Stimulated activated naive CD8-positive, alpha-beta T cell treated with anti-CD3 and anti-CD28 coated beads, Interleukin-15, amount 100 ng/mL, for 72 hours (primary cell): ENCODE data around the gene MAP1LC3B2.

Experiments
- ATAC-seq: fragments of 150-1000 bp; cut with Tn5 transposase; 2 replicates; pipeline ENCODE4 v1.10.0; 2021; ENCODE audit warnings: mild to moderate bottlenecking, moderate library complexity
- DNase-seq, 2 donors: peaks; one replicate each; pipeline ENCODE4 v3.0.0; 2021 to 2022
- H3K27ac Mint-ChIP-seq, 2 donors: one replicate each; pipeline ENCODE4 v1.8.0; 2022; ENCODE audit warnings: mild to moderate bottlenecking in 2 of 2, mixed read lengths in 2 of 2, moderate library complexity in 2 of 2
- H3K27me3 Mint-ChIP-seq: one replicate; pipeline ENCODE4 v1.8.0; 2022; ENCODE audit warnings: mixed read lengths
- H3K4me1 Mint-ChIP-seq: one replicate; pipeline ENCODE4 v1.8.0; 2022; ENCODE audit warnings: mild to moderate bottlenecking, mixed read lengths
- H3K4me3 Mint-ChIP-seq, 2 donors: one replicate each; pipeline ENCODE4 v1.8.0; 2022; ENCODE audit warnings: mild to moderate bottlenecking in 2 of 2, mixed read lengths in 2 of 2, moderate library complexity in 1 of 2
- H3K9me3 Mint-ChIP-seq, 2 donors: one replicate each; pipeline ENCODE4 v1.8.0; 2022; ENCODE audit warnings: mixed read lengths in 2 of 2

The MAP1LC3B2 gene

DNA sequence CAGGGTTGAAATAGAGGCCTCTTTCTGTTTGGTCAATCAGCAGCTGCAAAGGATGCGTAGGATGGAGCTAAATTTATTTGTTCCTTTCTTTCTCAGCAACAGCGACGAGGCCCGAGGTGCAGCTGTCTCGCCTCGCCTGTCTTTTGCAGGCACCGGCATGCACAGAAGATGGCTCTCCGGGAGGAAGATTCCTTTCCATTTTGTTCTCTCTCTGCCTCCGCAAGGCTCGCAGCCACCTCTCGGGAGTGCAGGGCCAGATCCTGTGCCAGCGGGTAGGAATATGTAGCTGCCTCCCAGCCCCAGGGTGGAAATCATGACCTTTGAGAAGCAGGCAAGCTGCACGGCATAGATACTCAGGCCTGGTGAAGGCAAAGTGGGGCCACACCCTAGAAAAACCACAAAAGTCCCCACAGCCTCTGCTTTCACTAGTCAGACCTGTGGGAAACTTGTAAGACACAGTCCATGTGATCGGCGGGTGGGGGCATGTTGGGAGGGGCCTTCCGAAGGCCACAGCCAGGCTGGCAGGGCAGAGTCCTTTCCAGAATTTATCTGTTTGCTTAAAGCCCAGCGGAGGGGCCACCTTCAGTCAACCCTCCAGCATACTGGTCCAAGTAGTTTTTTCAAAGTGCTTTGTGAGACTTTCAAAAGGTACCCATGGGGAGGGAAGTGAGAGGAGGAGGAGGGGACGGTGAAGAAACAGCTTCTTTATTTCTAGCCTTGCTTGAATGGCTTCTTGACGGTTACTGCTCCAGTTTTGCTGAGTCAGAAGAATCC is at the start of gene MAP1LC3B2:
Gene MAP1LC3B2, plus strand, starts transcription at position 220 of the 774 bp plus-strand sequence. CDS start 16,562 bp downstream, outside the sequence.
- H3K4me1 Mint-ChIP-seq, result peaks cover 49% of the 10 kb centered on the region
- H3K4me3 Mint-ChIP-seq, result peak within 1 kb of the TSS; percentile 79 to 87
- H3K27me3 Mint-ChIP-seq, result no peaks in the 10 kb centered on the region
- peaks cover 11 to 17% of the 10 kb centered on the region in 2 donors for H3K9me3 Mint-ChIP-seq
- peak; percentile 75 to 88 for DNase-seq
- ATAC-seq, result peak; percentile 94
- H3K27ac Mint-ChIP-seq, result peak within 1 kb of the TSS; percentile 94 to 98

DNA sequence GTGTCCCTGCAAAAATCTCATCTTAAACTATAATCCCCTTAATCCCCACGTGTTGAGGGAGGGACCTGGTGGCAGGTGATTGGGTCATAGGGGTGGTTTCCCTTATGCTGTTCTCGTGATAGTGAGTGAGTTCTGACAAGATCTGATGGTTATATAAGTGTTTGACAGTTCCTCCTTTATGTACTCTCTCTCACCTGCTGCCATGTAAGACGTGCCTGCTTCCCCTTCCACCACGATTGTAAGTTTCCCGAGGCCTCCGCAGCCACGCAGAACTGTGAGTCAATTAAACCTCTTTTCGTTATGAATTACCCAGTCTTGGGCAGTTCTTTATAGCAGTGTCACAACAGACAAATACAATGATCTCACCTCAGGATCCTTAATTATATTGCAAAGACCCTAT is 45.2 kb upstream of the MAP1LC3B2 start:
- Mint-ChIP-seq H3K4me1 (peaks cover 1% of the 10 kb centered on the region), H3K4me3 (no peak overlapping the region), H3K27ac (no peak overlapping the region), H3K27me3 (peaks cover 2% of the 10 kb centered on the region), H3K9me3 (no peaks in the 10 kb centered on the region)
- ATAC-seq (no peak), DNase-seq (no peak)

DNA sequence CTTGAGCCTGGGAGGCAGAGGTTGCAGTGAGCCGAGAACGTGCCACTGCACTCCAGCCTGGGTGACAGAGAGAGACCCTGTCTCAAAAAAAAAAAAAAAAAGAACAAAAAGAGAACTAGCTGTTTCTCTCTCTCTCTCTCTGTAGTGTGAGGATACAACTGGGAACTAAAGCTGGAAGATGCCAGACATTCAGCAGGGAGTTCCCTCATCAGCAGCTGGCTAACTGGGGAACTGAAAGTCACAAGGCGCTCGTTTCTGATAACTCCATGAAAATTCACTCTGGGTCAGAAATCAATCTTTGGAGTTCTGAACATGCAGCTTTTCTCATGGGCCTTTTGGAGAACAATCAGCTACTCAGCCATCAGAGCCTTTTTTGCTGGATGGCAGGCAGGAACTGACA is 43.5 kb upstream of the MAP1LC3B2 start:
- ATAC-seq (no peak), DNase-seq (no peak)
- no peak overlapping the region for H3K27ac Mint-ChIP-seq
- no peak overlapping the region for H3K4me3 Mint-ChIP-seq
- peaks cover under 1% of the 10 kb centered on the region for H3K4me1 Mint-ChIP-seq
- H3K9me3 Mint-ChIP-seq, result no peaks in the 10 kb centered on the region
- H3K27me3 Mint-ChIP-seq, result no peaks in the 10 kb centered on the region

DNA sequence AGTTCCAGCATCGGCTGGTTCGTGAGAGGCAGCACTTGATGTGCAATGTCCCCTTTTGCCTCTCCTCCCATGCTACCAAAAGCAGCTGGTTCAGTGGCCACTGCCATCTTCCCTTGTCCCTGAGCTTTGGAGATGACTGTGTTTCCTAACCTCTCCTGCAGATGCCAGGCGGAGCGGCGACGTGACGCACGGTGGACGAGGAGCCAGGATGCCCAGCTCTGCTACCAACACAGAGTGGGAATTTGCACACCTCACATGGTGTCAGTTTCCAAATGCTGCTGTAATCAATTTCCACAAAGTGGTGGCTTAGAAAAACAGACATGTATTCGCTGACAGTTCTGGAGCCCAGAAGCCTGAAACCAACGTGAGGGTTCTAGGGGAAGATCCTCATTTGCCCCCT is 42.5 kb upstream of the MAP1LC3B2 start:
- no peak for ATAC-seq
- Mint-ChIP-seq H3K27me3 (no peaks in the 10 kb centered on the region), H3K9me3 (no peaks in the 10 kb centered on the region)

DNA sequence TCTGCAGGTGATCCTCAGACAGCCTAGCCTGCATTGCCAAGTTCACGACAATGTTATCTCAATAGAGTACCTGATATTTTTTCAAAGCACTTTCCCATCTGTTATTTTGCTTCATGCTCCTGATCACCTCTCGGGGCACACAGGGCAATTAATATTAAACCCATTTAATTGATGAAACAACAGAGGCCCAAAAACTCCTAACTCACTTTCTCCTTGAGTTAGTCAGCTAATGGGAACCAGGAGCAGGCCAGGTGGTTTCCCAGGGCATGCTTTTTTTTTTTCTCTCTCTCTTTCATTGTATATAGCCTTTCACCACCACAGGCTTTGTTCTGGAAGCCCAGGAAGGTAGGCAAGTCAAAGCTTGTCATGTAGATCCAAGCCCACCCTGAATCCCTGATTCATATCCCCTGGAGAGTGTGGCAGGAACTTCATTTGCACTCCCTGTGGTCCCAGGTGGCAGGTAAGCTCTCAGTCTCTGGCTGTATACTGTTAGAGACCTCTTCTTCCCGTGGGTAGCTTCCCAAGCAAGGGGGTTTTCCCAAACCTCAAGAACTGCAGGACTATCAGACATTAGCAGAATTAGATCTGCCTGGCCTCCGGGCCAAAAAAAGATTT is 41.6 kb upstream of the MAP1LC3B2 start:
- H3K27ac Mint-ChIP-seq, result no peak overlapping the region
- no peak for ATAC-seq
- DNase-seq, result no peak
- H3K9me3 Mint-ChIP-seq, result no peaks in the 10 kb centered on the region
- H3K4me3 Mint-ChIP-seq, result no peak overlapping the region
- H3K27me3 Mint-ChIP-seq, result no peaks in the 10 kb centered on the region
- peaks cover 9% of the 10 kb centered on the region for H3K4me1 Mint-ChIP-seq

More for the DNA sequence above, 42.5 kb upstream of the MAP1LC3B2 start:
- no peak overlapping the region for H3K27ac Mint-ChIP-seq
- no peak for DNase-seq
- no peak overlapping the region for H3K4me3 Mint-ChIP-seq
- H3K4me1 Mint-ChIP-seq, result peaks cover 9% of the 10 kb centered on the region

DNA sequence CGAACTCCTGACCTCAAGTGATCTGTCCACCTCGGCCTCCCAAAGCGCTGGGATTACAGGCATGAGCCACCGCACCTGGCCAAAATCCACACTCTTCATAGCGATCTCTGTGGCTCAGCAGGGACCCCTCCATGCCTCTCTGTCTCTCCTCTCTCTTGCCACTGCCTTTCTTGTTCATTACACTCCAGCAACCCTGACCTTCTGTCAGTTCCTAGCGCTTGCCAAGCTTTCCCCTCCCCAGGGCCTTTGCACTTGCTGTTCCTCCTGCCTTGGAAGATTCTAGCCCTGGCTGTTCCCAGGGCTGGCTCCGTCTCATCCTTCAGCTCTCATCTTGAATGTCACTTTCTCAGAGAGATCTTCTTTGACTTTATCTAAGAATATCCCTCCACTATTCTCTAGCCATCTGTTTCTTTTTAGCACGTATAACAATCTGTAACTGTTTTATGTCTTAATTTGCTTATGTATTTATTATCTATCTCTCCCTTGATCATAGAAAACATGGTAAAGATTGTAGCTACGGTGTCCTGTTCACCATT is 38.9 kb upstream of the MAP1LC3B2 start:
- Mint-ChIP-seq H3K27me3 (no peaks in the 10 kb centered on the region), H3K9me3 (no peaks in the 10 kb centered on the region), H3K27ac (no peak overlapping the region), H3K4me3 (no peak overlapping the region), H3K4me1 (peaks cover 9% of the 10 kb centered on the region)
- DNase-seq (no peak), ATAC-seq (no peak)

DNA sequence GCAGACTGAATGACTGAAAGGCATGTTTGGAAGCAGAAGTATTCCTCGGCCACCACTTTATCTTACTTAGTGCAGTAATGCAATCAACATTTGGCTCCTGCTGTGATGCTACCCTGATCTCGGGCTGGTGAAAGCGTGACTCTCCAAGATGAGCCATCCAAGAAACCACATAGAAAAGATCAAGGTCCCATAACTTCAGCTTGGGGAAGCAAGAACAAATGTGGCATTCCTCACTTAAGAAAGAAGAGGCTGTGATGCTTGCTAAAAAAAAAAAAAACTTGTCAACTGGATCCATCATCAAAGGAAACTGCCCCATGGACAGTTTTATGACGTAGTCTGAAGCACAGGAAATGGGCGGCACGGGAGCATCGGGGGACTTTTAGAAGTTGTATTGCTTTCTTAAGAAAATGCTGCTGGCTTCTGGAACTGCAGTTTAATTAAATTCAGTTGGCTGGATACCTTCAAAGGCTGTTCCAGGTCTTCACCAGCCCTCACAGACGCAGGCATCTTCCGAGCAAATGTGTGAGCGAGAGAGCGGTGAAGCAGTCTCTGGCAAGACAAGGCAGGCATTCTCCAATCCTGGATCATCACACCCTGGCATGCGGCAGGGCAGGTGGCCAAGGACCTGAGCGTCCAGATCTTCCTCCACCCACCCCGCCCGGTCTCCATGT is 38.2 kb upstream of the MAP1LC3B2 start:
- ATAC-seq, result no peak
- Mint-ChIP-seq H3K9me3 (no peaks in the 10 kb centered on the region), H3K4me3 (no peak overlapping the region), H3K4me1 (peaks cover 9% of the 10 kb centered on the region), H3K27me3 (no peaks in the 10 kb centered on the region), H3K27ac (no peak overlapping the region)
- no peak for DNase-seq

DNA sequence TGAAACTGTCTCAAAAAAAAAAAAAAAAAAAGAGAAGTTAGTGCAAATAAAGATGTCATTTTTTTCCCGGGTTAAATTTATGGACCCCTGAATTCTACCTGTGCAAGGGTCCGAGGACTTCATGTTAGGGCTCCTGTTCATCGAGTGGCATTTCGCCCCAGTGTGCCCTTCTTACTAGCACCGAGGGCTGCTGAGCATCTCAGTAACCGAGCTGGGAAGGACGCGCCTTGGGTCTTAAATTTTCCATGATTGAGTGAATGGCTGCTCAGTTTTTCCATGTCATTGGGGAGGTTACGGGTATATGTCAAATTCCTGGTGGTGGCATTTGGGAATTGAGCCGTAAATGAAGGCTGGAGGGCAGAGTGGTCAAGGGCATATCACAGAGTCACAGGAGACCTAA is 34.9 kb upstream of the MAP1LC3B2 start:
- DNase-seq (no peak), ATAC-seq (no peak)
- Mint-ChIP-seq H3K27ac (no peak overlapping the region), H3K9me3 (no peaks in the 10 kb centered on the region), H3K4me1 (peaks cover 9% of the 10 kb centered on the region), H3K27me3 (no peaks in the 10 kb centered on the region), H3K4me3 (no peak overlapping the region)

DNA sequence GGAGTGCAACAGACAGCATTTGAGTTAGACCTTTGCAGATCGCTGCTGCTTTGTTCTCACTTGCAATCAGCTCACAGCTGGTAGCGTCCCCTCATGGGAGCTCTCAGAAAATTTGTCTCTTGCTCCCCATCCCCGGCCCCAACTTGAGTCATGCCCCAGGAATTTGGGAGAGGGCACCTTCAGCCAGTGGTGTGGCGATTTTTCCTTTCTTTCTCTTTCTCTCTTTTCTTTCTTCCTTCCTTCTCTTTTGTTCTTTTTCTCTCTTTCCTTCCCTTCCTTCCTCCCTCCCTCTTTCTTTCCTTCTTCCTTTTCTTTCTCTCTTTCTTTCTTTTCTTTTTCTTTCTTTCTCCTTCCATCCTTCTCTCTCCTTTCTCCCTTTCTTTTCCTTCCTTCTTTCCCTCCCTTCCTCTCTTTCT is 34.2 kb upstream of the MAP1LC3B2 start:
- Mint-ChIP-seq H3K4me1 (peaks cover 9% of the 10 kb centered on the region), H3K27ac (no peak overlapping the region), H3K4me3 (no peak overlapping the region), H3K9me3 (no peaks in the 10 kb centered on the region), H3K27me3 (no peaks in the 10 kb centered on the region)
- no peak for ATAC-seq
- DNase-seq, result no peak

DNA sequence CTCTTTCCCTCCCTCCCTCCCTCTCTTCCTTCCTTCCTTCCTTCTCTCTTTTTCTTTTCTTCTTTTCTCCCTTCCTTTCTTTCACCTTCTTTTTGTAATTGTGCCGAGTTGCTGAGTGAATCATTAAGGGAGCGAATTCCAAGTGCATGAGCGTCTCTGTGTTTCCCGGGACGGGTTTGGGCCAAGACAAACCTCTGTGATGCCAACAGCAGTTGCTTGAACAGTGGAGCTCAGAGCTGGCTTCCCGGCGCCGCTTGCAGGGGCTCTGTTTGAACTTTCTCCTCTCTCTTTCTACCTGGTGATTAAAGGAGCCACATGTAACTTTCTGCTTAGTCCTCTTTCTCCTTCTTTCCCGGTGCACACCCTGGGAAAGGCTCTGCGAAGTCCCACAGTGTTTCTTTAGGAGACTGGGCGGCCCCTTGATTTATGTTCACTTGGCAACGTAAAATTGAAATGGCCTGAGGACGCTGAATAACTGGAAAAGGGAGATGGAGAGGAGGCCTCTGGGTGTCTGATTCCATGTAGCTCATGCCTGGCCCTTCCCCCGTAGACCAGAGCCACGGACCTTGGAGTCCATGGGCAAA is 33.7 kb upstream of the MAP1LC3B2 start:
- H3K4me1 Mint-ChIP-seq, result peaks cover 9% of the 10 kb centered on the region
- no peak for ATAC-seq

DNA sequence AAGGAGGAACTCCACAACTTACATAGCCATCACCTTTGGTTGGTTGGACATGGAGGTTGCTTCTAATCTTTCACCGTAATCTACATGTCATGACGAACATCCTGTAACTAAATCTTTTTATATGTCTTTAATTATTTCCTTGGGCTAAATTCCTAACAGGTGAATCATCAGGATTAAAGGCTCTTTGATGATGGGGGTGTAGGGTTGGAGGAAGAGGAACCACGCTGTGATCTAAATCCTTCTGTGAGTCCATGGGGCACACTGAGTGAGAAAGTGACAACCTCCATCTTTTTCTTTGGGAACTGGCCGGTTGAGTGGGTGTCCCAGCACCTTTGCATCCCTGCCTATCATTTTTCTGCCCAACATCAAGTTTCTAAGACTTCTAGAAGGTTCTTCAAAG is 31.1 kb upstream of the MAP1LC3B2 start:
- DNase-seq, result no peak
- Mint-ChIP-seq H3K9me3 (no peaks in the 10 kb centered on the region), H3K27me3 (no peaks in the 10 kb centered on the region), H3K4me3 (no peak overlapping the region), H3K4me1 (peaks cover 5% of the 10 kb centered on the region), H3K27ac (no peak overlapping the region)
- no peak for ATAC-seq

More for the DNA sequence above, 33.7 kb upstream of the MAP1LC3B2 start:
- no peak for DNase-seq
- Mint-ChIP-seq H3K27me3 (no peaks in the 10 kb centered on the region), H3K9me3 (no peaks in the 10 kb centered on the region), H3K4me3 (no peak overlapping the region), H3K27ac (peak overlapping the region in 1 of 2 donors; percentile 45)

DNA sequence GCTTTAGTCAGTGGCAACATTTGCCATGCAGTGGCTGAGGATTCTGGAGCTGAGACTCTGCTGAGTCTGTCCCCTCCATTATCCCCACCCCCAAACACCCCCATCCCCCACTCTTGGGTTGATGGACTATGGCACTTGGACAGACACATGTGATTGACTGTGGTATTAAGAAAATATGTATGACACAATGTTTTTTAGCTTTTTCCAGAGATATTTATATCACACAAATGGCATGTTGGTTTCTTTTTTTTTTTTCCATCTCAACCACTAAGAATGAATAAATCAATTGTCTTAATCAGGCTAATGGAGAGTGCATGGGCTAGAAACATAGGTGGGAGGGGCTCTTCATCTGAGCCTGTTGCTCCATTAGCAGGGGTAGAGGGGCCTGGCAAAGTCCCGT is 30.7 kb upstream of the MAP1LC3B2 start:
- DNase-seq, result no peak
- no peaks in the 10 kb centered on the region for H3K27me3 Mint-ChIP-seq
- no peak overlapping the region for H3K27ac Mint-ChIP-seq
- ATAC-seq, result no peak
- H3K4me1 Mint-ChIP-seq, result peaks cover 9% of the 10 kb centered on the region
- H3K4me3 Mint-ChIP-seq, result no peak overlapping the region
- no peaks in the 10 kb centered on the region for H3K9me3 Mint-ChIP-seq

DNA sequence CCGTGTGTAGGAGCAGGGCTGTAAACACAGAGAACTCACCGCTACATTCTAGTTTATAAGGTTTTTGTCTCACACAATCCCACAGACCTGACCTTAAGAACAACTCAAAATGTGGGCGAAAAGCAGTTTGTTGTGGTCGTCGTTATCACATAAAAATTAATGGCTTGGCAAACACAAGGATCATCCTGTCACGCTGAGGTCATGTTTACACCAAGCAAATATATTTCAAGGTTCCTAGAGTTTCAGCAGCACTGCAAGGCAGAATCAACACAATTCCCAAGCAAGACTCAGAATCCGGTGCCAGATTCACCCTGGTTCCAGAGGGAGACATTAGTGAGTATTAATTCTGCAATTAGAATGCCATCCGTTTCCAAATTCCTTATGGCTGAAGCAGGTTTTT is 30.1 kb upstream of the MAP1LC3B2 start:
- Mint-ChIP-seq H3K27ac (no peak overlapping the region), H3K4me3 (no peak overlapping the region), H3K9me3 (no peaks in the 10 kb centered on the region), H3K4me1 (peaks cover 15% of the 10 kb centered on the region), H3K27me3 (no peaks in the 10 kb centered on the region)
- ATAC-seq (no peak), DNase-seq (no peak)

DNA sequence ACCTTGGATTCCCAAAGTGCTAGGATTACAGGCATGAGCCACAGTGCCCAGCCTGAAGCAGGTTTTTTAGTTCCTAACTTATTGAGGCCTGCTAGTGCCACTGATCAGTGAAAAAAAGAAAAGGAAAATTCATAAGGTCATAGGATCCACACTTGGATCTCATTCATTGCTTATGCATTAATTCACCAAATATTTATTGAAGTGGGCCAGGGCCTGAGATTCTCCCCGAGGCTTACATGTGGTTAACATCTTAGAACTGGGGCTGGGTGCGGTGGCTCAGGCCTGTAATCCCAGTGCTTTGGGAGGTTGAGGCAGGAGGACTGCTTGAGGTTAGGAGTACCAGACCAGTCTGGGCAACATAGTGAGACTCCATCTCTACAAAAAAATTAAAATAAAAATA is 29.5 kb upstream of the MAP1LC3B2 start:
- Mint-ChIP-seq H3K27me3 (no peaks in the 10 kb centered on the region), H3K4me3 (no peak overlapping the region), H3K9me3 (no peaks in the 10 kb centered on the region), H3K4me1 (peaks cover 21% of the 10 kb centered on the region), H3K27ac (no peak overlapping the region)
- DNase-seq (no peak), ATAC-seq (no peak)

DNA sequence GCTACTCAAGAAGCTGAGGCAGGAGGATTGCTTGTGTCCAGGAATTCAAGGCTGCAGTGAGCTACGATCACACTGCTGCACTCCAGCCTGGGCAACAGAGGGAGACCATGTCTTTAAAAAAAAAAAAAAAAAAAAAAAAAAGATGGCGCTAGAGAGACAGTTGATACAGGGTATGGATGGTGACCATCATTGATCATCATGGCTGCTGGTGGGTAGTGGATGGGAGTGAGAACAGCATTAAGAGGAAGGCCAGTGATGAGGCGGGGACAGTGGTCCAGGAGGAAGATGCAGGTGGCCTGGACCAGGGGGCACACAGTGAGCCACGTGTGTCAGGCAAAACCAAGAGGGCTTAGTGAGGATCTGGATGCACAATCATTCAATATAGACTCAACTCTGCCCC is 26.8 kb upstream of the MAP1LC3B2 start:
- Mint-ChIP-seq H3K27me3 (no peaks in the 10 kb centered on the region), H3K4me3 (peak overlapping the region; percentile 93 to 98), H3K4me1 (peaks cover 37% of the 10 kb centered on the region), H3K9me3 (no peaks in the 10 kb centered on the region), H3K27ac (no peak overlapping the region)
- no peak for ATAC-seq
- no peak for DNase-seq

DNA sequence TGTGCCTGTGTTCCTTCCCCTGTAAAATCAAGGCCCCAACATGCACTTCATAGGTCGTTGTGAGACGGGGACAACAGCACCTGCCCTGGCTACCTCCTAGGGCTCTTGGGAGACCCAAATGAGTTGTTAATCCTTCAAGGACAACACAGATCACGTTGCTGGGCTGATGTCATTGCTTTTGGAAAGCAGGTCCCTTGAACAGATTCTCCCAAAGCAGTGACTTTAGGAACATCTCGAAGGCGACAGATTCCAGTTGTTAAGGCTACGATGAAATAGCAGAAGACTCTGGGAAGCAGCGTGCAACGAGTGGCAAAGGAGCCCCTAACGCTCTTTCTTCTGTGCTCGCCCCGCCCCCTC is 26.2 kb upstream of the MAP1LC3B2 start:
- peak; percentile 37 for ATAC-seq
- H3K27ac Mint-ChIP-seq, result no peak overlapping the region
- H3K27me3 Mint-ChIP-seq, result no peaks in the 10 kb centered on the region
- peaks cover 43% of the 10 kb centered on the region for H3K4me1 Mint-ChIP-seq
- no peaks in the 10 kb centered on the region for H3K9me3 Mint-ChIP-seq
- no peak for DNase-seq
- H3K4me3 Mint-ChIP-seq, result peak overlapping the region; percentile 93 to 98
